ENCODE results near the gene MOCS3.

DNA sequence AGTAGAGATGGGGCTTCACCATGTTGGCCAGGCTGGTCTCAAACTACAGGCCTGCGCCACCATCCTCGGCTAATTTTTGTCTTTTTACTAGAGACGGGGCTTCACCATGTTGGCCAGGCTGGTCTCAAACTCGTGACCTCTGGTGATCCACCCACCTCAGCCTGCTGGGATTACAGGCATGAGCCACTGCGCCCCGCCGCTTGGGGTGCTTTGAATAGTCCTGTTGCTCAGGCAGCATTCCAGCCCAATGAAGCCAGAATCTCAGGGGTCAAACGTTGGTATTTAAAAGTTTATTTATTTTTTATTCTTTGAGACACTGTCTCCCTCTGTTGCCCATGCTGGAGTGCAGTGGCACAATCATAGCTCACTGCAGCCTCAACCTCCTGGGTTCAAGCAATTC lies 11.3 kb downstream of the MOCS3 start:
- TF ChIP-seq, protein P1, sequence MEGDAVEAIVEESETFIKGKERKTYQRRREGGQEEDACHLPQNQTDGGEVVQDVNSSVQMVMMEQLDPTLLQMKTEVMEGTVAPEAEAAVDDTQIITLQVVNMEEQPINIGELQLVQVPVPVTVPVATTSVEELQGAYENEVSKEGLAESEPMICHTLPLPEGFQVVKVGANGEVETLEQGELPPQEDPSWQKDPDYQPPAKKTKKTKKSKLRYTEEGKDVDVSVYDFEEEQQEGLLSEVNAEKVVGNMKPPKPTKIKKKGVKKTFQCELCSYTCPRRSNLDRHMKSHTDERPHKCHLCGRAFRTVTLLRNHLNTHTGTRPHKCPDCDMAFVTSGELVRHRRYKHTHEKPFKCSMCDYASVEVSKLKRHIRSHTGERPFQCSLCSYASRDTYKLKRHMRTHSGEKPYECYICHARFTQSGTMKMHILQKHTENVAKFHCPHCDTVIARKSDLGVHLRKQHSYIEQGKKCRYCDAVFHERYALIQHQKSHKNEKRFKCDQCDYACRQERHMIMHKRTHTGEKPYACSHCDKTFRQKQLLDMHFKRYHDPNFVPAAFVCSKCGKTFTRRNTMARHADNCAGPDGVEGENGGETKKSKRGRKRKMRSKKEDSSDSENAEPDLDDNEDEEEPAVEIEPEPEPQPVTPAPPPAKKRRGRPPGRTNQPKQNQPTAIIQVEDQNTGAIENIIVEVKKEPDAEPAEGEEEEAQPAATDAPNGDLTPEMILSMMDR (conservative IDR thresholded peaks at IDR 0.05), result no peak
- no peak for TF ChIP-seq ZFX (IDR thresholded peaks at IDR 0.05)
